Measurements from ENCODE around the gene RPL39.
"Not testable (repeated sequence)": the region's sequence is repeated elsewhere in the genome, so short reads cannot be mapped to it uniquely, and the experiment has no call there.

RPL39 gene

DNA sequence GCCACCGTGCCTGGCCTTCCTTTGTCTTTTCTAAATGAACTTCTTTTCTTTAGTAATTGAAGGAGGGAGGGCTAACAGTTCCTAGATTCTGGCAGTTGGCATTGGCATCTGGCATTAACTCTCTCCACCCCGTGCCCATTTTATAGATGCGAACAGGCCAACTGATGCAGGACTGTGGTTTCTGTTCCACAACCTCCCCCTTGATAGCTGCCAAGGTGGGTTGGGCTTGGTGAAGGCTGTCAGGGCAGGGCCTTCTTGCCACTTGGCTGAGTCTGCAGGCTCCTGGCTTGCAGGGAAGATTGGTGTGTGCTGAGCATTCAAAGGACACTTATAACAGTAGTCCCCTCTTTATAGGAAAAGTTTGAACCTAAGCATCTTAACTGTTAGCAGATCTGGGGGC lies 28.7 kb downstream of the RPL39 start:
- no peak for DNase-seq (ENCODE audit: low read depth)

DNA sequence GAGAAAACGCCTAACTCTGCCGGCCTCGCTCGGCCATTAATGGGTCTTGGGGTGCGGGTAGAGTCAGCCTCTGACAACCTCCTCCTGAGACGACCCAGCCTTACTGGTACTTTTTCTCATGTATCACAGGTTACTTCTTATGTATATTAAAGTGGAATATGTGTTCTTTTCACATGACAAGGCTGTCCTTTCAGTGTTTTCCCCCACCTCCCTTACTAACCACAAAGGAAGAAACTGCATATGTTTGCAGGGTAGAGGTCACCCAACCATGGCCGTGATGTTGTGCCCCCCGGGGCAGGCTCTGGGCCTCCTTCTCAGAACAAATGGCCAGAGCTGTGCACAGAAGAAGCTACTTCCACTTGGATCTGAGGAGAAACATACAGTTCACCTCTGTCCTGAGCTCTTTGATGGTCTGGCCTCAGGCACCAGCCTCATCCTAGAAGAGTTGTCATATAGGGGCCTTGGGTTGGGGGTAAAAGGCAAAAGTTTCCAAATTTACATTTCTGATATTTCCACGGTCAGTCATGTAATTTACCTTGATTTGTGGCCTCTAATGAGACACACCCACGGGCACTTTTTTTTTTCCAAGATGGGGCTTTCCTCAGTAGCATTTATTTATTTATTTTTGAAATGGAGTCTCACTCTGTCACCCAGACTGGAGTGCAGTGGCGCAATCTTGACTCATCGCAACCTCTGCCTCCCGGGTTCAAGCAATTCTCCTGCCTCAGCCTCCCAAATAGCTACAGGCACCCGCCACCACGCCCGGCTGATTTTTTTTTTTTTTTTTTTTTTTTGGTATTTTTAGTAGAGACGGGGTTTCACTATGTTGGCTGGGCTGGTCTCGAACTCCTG lies 31.2 kb downstream of the RPL39 start:
- DNase-seq (ENCODE audit: low read depth) = no peak

DNA sequence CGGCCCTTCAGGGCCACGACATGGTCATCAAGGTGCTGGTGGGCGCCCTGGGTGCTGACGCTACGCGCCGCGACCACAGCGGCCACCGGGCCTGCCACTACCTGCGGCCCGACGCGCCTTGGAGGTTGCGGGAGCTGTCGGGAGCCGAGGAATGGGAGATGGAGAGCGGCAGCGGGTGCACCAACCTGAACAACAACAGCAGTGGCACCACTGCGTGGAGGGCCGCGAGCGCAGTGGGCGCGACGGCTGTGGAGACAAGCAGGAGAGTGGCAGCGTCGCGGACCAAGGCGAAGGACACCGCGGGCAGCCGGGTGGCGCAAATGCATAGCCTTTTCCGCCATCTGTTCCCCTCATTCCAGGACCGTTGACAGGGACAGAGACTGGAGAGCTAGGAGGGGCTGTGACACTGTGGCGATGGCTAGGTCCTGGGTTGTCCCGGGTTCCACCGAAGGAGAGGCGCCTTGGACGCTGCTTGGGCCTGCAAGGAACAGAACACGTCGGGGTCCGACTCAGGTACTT lies 32.1 kb downstream of the RPL39 start:
- no peak for DNase-seq (ENCODE audit: low read depth)

GRCh38 chrX:119758731-119759247 lies 32.6 kb downstream of the RPL39 start:
- DNase-seq (ENCODE audit: low read depth) = peak; percentile 13

DNA sequence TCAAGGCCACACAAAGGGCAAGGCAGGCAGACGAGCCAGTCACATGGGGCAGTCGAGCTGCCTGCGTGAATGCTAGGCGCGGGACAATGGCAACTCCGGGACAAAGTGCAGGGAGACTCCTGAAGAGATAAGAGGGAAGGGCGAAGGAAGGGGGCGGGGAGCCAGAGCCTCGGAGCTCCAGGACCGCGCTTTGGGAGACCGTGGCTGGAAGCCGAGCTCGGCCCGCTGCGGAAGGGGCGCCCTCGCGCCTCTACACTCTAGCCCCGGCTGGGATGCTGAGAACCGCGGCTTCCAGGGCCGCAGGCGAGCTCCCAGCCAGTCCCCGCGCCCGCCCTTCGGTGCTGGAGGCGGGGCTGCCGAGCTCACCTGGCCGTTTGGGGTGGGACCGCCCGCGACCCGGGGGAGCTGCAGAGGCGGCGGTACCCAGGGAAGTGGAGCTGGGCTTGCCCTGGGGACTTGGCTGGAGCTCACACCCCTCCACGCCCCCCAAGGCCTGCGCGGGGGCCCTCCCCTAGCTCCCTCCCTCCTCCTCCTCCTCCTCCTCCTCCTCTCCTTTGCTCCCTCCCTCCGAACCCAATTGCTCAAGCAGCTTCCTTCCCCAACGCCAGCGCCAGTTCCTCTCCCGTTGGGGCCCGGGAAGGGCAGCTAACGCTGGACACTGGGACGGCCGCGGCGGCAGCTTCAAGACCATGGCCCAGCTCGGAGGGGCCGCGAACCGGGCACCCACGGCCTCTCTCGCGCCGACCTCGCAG lies 33.3 kb downstream of the RPL39 start, which contains the start of gene SOWAHD:
Gene SOWAHD, plus strand, starts transcription at position 610 of the 752 bp plus-strand sequence. Its CDS starts 80 bp downstream, at position 690.
- DNase-seq (ENCODE audit: low read depth) = peak; percentile 9

DNA sequence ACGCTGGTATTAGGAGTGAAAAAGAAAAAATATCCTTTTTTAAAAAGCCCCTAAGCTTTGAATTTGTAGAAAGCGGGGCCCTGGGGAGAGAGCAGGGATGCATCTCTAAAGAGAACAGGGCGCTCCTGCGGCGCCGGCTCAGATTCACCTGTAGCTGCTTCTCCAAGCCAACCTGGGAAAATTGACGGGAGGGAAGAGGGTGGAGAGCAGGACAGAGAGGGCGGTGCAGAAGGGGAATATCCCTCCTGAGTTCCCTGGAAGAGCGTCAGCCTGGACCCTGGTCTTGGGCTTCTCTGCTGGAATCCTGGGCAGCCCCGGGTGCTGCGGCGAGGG lies 33.8 kb downstream of the RPL39 start:
- no peak for DNase-seq (ENCODE audit: low read depth)

GRCh38 chrX:119756926-119757635 lies 34.3 kb downstream of the RPL39 start:
- DNase-seq (ENCODE audit: low read depth) = no peak

DNA sequence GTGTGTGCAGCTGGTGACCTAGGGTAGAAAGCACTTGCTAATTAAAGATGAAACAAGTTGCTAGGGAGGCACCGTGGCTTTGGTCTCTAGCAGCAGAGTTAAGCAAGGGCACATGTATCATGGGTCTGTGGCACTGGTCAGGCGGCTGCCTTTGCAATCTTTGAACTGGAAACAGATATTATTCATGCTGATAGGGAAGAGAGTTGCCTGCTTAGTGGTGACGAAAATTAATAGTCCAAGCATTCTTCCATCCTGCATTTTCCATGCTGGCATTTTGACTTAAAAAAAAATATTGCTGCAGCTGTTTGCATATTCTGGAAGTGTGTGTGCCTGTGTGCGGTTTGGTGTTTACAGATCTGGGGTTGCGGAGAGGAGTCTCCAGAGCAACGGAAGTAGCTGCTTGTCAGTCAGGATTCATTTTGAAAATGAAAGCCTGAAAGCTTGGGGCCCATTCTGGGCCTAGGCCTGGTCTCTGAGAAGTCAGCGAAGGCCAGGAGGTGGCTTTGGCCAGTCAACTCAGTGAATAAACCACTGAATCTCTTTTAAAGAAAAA lies 35.4 kb downstream of the RPL39 start:
- no peak for DNase-seq (ENCODE audit: low read depth)

GRCh38 chrX:119753639-119754257 lies 37.7 kb downstream of the RPL39 start:
- DNase-seq (ENCODE audit: low read depth) = no peak

GRCh38 chrX:119753001-119753400 lies 38.4 kb downstream of the RPL39 start:
- no peak for DNase-seq (ENCODE audit: low read depth)

- not testable (repeated sequence) for DNase-seq (ENCODE audit: low read depth)
These were observed 40.7 kb downstream of the RPL39 start for GRCh38 chrX:119750751-119751150.

GRCh38 chrX:119750131-119750530 lies 41.3 kb downstream of the RPL39 start:
- DNase-seq (ENCODE audit: low read depth) = not testable (repeated sequence)

DNA sequence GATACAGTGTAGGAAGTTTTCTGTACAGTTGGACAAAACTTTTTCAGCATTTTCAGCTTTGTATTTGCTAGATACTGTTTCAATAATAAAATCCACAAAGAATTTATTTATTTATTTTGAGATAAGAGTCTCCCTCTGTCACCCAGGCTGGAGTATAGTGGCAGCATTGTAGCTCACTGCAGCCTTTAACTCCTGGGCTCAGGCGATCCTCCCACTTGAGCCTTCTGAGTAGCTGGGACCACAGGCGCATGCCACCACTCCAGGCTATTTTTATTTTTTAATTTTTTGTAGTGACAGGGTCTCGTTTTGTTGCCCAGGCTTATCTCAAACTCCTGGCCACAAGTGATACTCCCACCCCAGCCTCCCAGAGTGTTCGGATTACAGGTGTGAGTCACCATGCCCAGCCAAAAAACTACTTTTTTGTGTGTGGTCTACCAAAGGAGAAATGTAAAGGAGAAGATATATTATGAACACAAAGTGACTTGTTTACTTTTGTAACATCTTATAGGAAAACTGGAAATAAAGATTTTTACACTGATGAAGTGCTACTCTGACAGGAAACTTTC lies 46.1 kb downstream of the RPL39 start:
- DNase-seq (ENCODE audit: low read depth) = no peak

DNA sequence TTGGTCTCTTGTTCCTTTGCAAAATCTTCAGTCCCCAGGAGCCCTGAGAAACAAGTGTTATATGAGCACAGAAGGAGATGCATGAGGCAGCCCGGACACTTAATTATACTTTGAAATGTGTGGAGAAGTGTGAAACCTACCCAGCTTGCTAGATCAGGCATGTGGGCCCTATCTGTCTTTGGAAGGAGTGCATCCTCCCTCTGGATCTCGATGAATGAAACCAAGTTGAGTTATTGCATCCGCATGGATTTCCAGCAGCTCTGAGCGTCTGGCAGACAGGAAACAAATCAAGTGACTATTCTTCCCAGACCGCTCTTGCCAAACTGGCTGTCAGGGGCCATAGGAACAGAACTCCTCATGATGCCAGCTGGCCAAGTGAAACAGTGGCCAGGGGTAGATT lies 52.7 kb downstream of the RPL39 start:
- no peak for DNase-seq (ENCODE audit: low read depth)

All from activated T-helper 1 cell treated with Interleukin-2 at 50 U/mL for 16 hours (primary cell).